H7 (cell line): ENCODE data around the gene KIAA0513. TPM values are rescaled to one million over a fixed set of nuclear protein-coding genes. Genes with fewer than 3 reads are reported as not detected.

Experiments
- DNase-seq: peaks from one replicate; pipeline ENCODE4 v3.0.0; 2012
- H3K27me3 ChIP-seq: 2 replicates; pipeline ENCODE4 v1.6.0; 2011; ENCODE audit warnings: mild to moderate bottlenecking, low read length; ENCODE audit not compliant: control insufficient read depth, insufficient read depth
- H3K36me3 ChIP-seq: replicated peaks from 2 replicates; pipeline ENCODE4 v1.5.1; 2011; ENCODE audit warnings: low read length; ENCODE audit not compliant: control insufficient read depth, insufficient read depth
- H3K4me3 ChIP-seq: 2 replicates; pipeline ENCODE4 v1.5.1; 2011; ENCODE audit warnings: low read depth, mild to moderate bottlenecking, control low read depth, low read length, moderate library complexity; ENCODE audit not compliant: insufficient read depth
- total RNA-seq: library from RNA; depleted of rRNA; stranded (reverse); fragments of >200 nt; shearing (Covaris generic); gene quantifications from 2 replicates; pipeline ENCODE4 v1.2.3, GENCODE V29; 2014

KIAA0513 gene
- total RNA-seq, 1 experiment from 2014 or later: 5.1 TPM

DNA sequence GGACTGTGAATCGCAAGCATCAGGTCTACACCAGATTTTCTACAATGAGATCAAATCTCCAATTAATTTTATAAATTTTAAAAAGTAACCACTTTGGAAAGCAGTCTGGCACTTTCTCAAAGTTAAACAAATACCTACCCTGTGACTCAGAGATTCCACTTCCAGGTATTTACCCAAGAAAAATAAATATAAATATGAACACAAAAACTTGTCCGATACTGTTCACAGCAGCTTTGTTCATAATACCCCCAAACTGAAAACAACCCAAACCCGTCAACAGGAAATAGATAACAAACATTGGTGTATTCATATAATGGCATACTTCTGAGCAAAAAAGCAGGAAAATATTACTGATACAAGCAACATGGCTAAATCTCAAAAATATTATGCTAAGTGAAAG, 28.4 kb upstream of the KIAA0513 start:
- no peak for DNase-seq
- H3K27me3 ChIP-seq: no peaks in the 10 kb centered on the region
- no peak overlapping the region for H3K4me3 ChIP-seq
- peaks cover 6% of the 10 kb centered on the region; the same call in 1 of the 2 replicates for H3K36me3 ChIP-seq

DNA sequence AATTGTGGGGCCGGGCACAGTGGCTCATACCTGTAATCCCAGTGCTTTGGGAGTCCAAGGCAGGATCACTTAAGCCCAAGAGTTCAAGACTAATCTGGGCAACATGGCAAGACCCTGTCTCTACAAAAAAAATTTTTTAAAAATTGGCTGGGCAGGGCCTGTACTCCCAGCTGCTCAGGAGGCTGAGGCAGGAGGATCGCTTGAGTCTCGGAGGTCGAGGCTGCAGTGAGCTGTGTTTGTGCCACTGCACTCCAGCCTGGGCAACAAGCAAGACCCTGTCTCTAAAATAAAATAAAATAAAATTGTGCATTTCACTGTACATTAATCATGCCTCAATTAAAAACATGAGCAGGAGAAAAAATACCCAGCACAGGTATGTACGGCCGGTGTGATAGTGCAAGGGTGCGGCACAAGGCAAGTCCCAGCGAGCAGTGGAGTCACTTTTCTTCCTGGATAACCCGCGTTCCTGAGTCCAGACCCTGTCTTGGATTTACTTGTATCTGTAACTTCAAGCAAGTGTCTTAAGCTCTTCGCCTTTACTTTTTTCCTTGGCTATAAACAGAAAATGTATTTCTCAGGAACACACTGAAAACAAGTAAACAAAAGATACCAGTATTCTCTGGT, 27.6 kb upstream of the KIAA0513 start:
- H3K4me3 ChIP-seq: no peak overlapping the region
- DNase-seq: no peak
- H3K27me3 ChIP-seq: no peaks in the 10 kb centered on the region
- peaks cover 1% of the 10 kb centered on the region; the same call in 1 of the 2 replicates for H3K36me3 ChIP-seq

DNA sequence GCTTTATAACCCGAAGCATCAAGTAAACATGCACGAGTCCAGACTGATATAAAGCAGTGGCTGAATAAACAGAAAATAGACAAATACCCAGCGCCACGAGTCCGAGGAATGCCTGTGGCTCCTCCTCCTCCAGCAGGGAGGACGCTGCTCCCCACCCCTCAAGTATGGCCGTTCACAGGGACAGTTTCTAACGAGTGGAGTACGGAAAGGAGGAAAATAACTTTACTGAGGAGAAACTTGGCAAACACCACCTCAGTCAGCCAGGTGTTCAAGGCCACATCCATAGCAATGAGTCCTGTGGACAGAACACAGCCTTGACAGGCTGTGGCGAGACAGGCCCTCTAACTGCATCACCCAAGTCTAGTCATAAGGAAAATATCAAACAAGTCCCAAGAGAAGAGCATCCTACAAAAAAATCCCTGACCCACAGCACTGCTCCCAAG, 25.5 kb upstream of the KIAA0513 start:
- H3K36me3 ChIP-seq: no peaks in the 10 kb centered on the region
- H3K4me3 ChIP-seq: no peak overlapping the region
- no peaks in the 10 kb centered on the region for H3K27me3 ChIP-seq
- DNase-seq: no peak

DNA sequence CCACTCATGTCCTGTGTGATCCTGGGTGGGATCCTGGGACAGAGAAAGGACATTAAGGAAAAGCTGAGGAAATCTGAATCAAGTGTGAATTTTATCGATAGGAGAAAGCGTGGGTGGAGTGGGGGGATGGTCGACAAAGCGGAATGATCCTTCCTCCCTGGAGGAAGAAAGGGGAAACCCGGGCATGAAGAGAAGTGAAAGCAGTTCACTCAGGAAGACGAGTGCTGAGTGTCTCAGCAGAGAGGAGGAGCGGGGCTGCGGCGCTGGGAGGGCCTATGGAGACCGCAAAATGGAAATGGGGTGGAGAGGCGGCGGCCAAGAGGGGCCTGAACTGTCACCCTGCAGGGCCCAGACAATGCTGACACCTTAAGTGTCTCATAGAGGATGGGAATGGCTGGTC, 25.0 kb upstream of the KIAA0513 start:
- Histone ChIP-seq H3K4me3 (no peak overlapping the region), H3K27me3 (no peaks in the 10 kb centered on the region), H3K36me3 (no peaks in the 10 kb centered on the region; the same call in 1 of the 2 replicates)
- no peak for DNase-seq

GRCh38 chr16:85003076-85003475, 24.5 kb upstream of the KIAA0513 start:
- peak; percentile 63 for DNase-seq
- no peak overlapping the region for H3K4me3 ChIP-seq
- H3K27me3 ChIP-seq: no peaks in the 10 kb centered on the region
- no peaks in the 10 kb centered on the region; the same call in 1 of the 2 replicates for H3K36me3 ChIP-seq

GRCh38 chr16:85003725-85004586, 23.6 kb upstream of the KIAA0513 start:
- no peak overlapping the region for H3K4me3 ChIP-seq
- no peak for DNase-seq
- no peaks in the 10 kb centered on the region; the same call in 1 of the 2 replicates for H3K36me3 ChIP-seq

DNA sequence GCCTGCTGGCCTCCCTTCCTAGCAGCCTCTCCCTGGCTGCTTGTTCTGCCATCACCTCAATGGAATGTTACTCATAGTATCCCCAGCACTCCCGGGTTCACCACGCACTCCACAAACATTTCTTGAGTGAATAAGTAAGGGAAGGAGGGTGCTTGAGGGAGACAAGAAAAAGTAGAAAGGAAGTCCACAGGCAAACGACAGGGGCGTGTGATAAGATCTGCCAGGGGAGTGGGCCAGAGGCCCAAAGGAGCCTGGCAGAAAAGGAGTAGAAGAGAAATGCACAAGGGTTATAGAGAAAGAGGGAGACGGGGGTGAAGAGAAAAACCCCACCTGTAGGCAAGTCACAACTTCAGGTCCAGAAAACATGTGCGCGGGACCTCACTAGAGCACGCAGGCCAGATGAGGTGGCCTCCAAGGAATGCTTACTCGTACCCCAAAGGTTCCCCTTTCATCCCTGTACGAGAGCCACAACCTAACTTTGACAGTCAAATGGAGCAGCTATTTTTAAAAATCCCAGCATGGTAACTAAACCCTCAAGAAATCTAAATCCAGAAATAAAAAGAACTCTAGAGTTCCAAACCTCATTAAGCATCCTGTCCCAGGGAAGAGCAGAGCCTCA, 22.9 kb upstream of the KIAA0513 start:
- H3K27me3 ChIP-seq: no peaks in the 10 kb centered on the region
- H3K36me3 ChIP-seq: no peaks in the 10 kb centered on the region; the same call in 1 of the 2 replicates
- peak; percentile 33 for DNase-seq
- no peak overlapping the region for H3K4me3 ChIP-seq

More at GRCh38 chr16:85003725-85004586, 23.6 kb upstream of the KIAA0513 start:
- no peaks in the 10 kb centered on the region for H3K27me3 ChIP-seq

- DNase-seq: peak; percentile 18
- Histone ChIP-seq H3K36me3 (no peaks in the 10 kb centered on the region; the same call in 1 of the 2 replicates), H3K4me3 (no peak overlapping the region), H3K27me3 (no peaks in the 10 kb centered on the region)
Observed at GRCh38 chr16:85005285-85006069, 22.1 kb upstream of the KIAA0513 start.

GRCh38 chr16:85006639-85007038, 21.0 kb upstream of the KIAA0513 start:
- no peaks in the 10 kb centered on the region for H3K27me3 ChIP-seq
- H3K36me3 ChIP-seq: no peaks in the 10 kb centered on the region; the same call in 1 of the 2 replicates
- DNase-seq: peak; percentile 10

GRCh38 chr16:85007496-85008214, 19.9 kb upstream of the KIAA0513 start:
- no peak overlapping the region for H3K4me3 ChIP-seq
- no peaks in the 10 kb centered on the region; the same call in 1 of the 2 replicates for H3K36me3 ChIP-seq
- no peaks in the 10 kb centered on the region for H3K27me3 ChIP-seq
- DNase-seq: no peak

More at GRCh38 chr16:85006639-85007038, 21.0 kb upstream of the KIAA0513 start:
- H3K4me3 ChIP-seq: no peak overlapping the region

DNA sequence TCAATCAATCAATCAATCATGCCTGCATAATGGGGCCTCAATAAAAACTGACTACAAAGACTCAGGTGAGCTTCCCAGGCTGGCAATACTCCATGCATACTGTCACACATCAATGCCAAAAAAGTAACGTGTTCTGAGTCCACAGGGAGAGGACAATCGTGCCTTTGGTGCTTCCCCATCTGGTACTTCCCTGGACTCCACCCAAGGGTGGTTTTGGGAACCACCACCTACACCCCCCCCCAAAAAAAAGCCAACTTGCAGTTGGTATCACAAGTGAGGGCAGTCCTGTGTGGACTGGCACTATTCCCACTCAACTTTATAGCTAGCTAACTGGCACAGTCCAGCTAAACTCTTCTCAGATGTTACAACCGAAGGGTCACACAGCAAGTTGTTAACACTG, 19.3 kb upstream of the KIAA0513 start:
- Histone ChIP-seq H3K4me3 (no peak overlapping the region), H3K27me3 (no peaks in the 10 kb centered on the region), H3K36me3 (no peaks in the 10 kb centered on the region; the same call in 1 of the 2 replicates)
- DNase-seq: no peak

DNA sequence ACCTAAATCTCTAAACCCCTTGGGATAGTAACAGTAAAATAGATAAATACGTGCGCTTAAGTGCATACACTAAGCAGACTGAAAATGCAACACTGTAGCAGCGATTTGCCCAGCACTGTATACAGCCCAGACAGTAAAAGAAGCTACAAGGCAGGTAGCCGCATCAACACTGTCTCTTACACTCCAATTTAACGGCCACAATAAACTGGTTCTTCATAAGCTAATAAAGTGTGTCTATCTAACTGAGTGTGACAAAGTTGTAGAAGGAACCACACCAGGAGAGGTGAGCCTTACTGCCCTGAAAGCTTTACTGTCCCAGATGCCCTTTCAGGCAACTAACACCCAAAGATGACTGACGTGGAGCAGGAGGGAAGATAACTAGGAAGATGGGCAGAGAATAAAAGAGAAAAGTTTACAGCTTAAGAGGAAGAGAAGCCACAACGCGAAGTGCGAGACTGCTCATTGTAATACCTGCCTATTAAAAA, 17.1 kb upstream of the KIAA0513 start:
- DNase-seq: no peak
- Histone ChIP-seq H3K27me3 (no peaks in the 10 kb centered on the region), H3K36me3 (no peaks in the 10 kb centered on the region; the same call in 1 of the 2 replicates), H3K4me3 (peak overlapping the region; percentile 73)
